ENCODE data around the gene LTBP1. TPM values are rescaled to one million over a fixed set of nuclear protein-coding genes. Genes with fewer than 3 reads are reported as not detected.

Gene LTBP1
- total RNA-seq, 1 donor from 2014 or later, result 3.9 TPM

- peaks cover 1% of the 10 kb centered on the region for H3K9me3 Mint-ChIP-seq (ENCODE audit: unreplicated experiment)
- no peak overlapping the region for H3K4me3 Mint-ChIP-seq (ENCODE audit: unreplicated experiment)
- no peaks in the 10 kb centered on the region for H3K36me3 Mint-ChIP-seq (ENCODE audit: unreplicated experiment)
- no peaks in the 10 kb centered on the region for H3K27me3 Mint-ChIP-seq (ENCODE audit: unreplicated experiment)
- H3K4me1 Mint-ChIP-seq (ENCODE audit: low read depth, unreplicated experiment), result peaks cover 9% of the 10 kb centered on the region
- no peak for DNase-seq
- H3K27ac Mint-ChIP-seq (ENCODE audit: unreplicated experiment), result no peak overlapping the region
- no peak for TF ChIP-seq CTCF (IDR thresholded peaks at IDR 0.05; ENCODE audit: partially characterized antibody, unreplicated experiment)
These were observed 62.0 kb downstream of the LTBP1 start for GRCh38 chr2:33008716-33009115.

GRCh38 chr2:33009249-33009648 lies 62.5 kb downstream of the LTBP1 start:
- H3K4me3 Mint-ChIP-seq (ENCODE audit: unreplicated experiment), result no peak overlapping the region
- H3K4me1 Mint-ChIP-seq (ENCODE audit: low read depth, unreplicated experiment), result peaks cover 11% of the 10 kb centered on the region
- no peaks in the 10 kb centered on the region for H3K36me3 Mint-ChIP-seq (ENCODE audit: unreplicated experiment)
- no peak overlapping the region for H3K27ac Mint-ChIP-seq (ENCODE audit: unreplicated experiment)
- peaks cover 1% of the 10 kb centered on the region for H3K9me3 Mint-ChIP-seq (ENCODE audit: unreplicated experiment)
- DNase-seq, result no peak
- no peaks in the 10 kb centered on the region for H3K27me3 Mint-ChIP-seq (ENCODE audit: unreplicated experiment)
- no peak for TF ChIP-seq CTCF (IDR thresholded peaks at IDR 0.05; ENCODE audit: partially characterized antibody, unreplicated experiment)

GRCh38 chr2:33011373-33011772 lies 64.6 kb downstream of the LTBP1 start:
- peaks cover 11% of the 10 kb centered on the region for H3K4me1 Mint-ChIP-seq (ENCODE audit: low read depth, unreplicated experiment)
- no peak for TF ChIP-seq CTCF (IDR thresholded peaks at IDR 0.05; ENCODE audit: partially characterized antibody, unreplicated experiment)
- H3K4me3 Mint-ChIP-seq (ENCODE audit: unreplicated experiment), result no peak overlapping the region
- H3K9me3 Mint-ChIP-seq (ENCODE audit: unreplicated experiment), result peaks cover 1% of the 10 kb centered on the region
- H3K27ac Mint-ChIP-seq (ENCODE audit: unreplicated experiment), result no peak overlapping the region
- no peaks in the 10 kb centered on the region for H3K36me3 Mint-ChIP-seq (ENCODE audit: unreplicated experiment)
- no peaks in the 10 kb centered on the region for H3K27me3 Mint-ChIP-seq (ENCODE audit: unreplicated experiment)
- no peak for DNase-seq

- no peak overlapping the region for H3K4me3 Mint-ChIP-seq (ENCODE audit: unreplicated experiment)
- no peak overlapping the region for H3K27ac Mint-ChIP-seq (ENCODE audit: unreplicated experiment)
- H3K27me3 Mint-ChIP-seq (ENCODE audit: unreplicated experiment), result no peaks in the 10 kb centered on the region
- H3K9me3 Mint-ChIP-seq (ENCODE audit: unreplicated experiment), result peaks cover 1% of the 10 kb centered on the region
- peaks cover 11% of the 10 kb centered on the region for H3K4me1 Mint-ChIP-seq (ENCODE audit: low read depth, unreplicated experiment)
- no peak for DNase-seq
- H3K36me3 Mint-ChIP-seq (ENCODE audit: unreplicated experiment), result no peaks in the 10 kb centered on the region
- no peak for TF ChIP-seq CTCF (IDR thresholded peaks at IDR 0.05; ENCODE audit: partially characterized antibody, unreplicated experiment)
These were observed 65.2 kb downstream of the LTBP1 start for GRCh38 chr2:33011941-33012340.

- no peak for DNase-seq
- Mint-ChIP-seq H3K27ac (ENCODE audit: unreplicated experiment) (no peak overlapping the region), H3K27me3 (ENCODE audit: unreplicated experiment) (no peaks in the 10 kb centered on the region), H3K4me1 (ENCODE audit: low read depth, unreplicated experiment) (peaks cover 8% of the 10 kb centered on the region), H3K9me3 (ENCODE audit: unreplicated experiment) (peaks cover 1% of the 10 kb centered on the region), H3K4me3 (ENCODE audit: unreplicated experiment) (no peak overlapping the region), H3K36me3 (ENCODE audit: unreplicated experiment) (no peaks in the 10 kb centered on the region)
- no peak for TF ChIP-seq CTCF (IDR thresholded peaks at IDR 0.05; ENCODE audit: partially characterized antibody, unreplicated experiment)
These were observed 66.9 kb downstream of the LTBP1 start for GRCh38 chr2:33013684-33014110.

Data from glutamatergic neuron (in vitro differentiated cells).